GM12872 (cell line): Measurements from ENCODE around the gene NKTR.

Experiments
- TF ChIP-seq, protein P1 (sequence below): IDR thresholded peaks from 3 replicates; pipeline ENCODE4 v1.5.1; 2011; ENCODE audit warnings: low read depth, mild to moderate bottlenecking, low read length, moderate library complexity; ENCODE audit not compliant: insufficient read depth

The NKTR gene

DNA sequence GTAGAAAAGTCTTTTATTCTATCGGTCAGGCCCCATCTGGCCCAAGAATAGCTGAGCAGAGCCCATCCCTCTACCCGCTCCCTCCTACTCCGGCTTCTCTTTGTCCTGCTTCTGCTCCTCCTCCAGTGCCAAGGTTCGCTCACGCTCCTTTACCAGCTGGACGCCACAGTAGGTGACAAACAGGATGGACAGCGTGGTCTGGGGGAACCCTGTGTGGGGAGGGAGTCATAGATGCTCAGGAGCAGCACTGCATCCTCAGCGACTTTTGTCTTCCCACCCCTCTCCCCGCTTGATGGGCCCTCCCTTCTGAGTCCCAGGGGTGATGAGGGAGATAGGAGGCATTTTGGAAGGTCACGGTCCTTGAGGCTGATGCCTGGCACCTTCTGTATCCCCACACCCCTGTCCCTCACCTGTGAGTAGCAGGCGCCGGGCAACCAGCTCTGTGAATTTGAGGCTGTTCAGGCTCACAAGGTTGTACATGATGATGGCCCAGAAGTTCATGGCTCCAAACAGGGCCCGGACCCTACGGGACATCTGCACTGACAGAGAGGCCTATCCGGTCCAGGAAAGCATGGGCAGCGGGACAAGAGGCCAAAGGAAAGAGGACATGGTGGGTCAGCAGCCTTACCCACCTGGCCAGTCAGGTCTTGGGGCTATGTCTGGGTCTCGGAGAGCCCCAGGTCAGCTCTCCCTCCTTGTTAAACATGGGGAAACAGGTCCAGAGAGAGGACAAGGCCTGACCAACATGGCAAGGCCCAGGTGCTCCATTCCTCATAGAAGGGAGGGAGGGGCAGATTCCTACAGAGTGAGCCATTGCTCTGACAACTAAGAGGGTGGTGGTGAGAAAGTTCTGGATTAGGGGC, 92.4 kb downstream of the NKTR start:
- TF ChIP-seq, protein P1, sequence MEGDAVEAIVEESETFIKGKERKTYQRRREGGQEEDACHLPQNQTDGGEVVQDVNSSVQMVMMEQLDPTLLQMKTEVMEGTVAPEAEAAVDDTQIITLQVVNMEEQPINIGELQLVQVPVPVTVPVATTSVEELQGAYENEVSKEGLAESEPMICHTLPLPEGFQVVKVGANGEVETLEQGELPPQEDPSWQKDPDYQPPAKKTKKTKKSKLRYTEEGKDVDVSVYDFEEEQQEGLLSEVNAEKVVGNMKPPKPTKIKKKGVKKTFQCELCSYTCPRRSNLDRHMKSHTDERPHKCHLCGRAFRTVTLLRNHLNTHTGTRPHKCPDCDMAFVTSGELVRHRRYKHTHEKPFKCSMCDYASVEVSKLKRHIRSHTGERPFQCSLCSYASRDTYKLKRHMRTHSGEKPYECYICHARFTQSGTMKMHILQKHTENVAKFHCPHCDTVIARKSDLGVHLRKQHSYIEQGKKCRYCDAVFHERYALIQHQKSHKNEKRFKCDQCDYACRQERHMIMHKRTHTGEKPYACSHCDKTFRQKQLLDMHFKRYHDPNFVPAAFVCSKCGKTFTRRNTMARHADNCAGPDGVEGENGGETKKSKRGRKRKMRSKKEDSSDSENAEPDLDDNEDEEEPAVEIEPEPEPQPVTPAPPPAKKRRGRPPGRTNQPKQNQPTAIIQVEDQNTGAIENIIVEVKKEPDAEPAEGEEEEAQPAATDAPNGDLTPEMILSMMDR: no peak

DNA sequence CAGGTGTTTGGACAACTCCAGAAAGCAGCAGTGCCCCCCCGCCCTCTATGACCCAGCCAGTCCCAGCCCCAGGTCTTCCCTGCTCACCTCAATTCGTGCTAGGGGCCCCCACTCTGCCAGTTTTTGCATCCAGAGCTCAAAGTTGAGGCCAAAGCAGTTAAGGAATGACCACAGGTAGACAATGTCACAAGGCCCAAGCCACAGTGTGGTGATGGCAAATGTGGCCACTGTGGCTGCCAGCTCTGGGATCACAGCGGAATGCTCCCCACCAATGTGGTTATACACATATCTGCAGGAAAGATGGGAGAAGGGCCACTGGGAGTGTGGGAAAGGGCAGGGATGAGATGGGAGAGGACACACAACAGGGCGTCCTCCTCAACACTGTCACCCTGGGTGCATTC, 93.0 kb downstream of the NKTR start:
- TF ChIP-seq, protein P1: no peak

DNA sequence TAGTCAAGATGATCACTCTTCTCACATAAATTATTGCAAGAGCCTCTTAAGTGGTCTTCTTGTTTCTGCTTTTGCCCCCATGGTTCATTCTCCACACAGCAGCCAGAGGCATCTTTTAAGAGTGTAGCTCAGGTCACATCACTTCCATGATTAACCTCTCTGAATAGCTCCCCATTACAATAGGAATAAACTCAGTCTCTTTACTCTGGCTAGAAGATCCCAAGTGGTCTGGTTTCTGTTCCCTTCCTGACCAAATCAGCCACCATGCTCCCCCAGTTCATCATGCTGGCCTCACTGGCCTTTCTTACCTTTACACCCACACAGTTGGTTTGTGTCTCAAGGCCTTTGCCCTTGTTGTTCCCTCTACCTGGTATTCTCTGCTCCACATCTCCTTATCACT, 93.9 kb downstream of the NKTR start:
- TF ChIP-seq, protein P1: no peak

DNA sequence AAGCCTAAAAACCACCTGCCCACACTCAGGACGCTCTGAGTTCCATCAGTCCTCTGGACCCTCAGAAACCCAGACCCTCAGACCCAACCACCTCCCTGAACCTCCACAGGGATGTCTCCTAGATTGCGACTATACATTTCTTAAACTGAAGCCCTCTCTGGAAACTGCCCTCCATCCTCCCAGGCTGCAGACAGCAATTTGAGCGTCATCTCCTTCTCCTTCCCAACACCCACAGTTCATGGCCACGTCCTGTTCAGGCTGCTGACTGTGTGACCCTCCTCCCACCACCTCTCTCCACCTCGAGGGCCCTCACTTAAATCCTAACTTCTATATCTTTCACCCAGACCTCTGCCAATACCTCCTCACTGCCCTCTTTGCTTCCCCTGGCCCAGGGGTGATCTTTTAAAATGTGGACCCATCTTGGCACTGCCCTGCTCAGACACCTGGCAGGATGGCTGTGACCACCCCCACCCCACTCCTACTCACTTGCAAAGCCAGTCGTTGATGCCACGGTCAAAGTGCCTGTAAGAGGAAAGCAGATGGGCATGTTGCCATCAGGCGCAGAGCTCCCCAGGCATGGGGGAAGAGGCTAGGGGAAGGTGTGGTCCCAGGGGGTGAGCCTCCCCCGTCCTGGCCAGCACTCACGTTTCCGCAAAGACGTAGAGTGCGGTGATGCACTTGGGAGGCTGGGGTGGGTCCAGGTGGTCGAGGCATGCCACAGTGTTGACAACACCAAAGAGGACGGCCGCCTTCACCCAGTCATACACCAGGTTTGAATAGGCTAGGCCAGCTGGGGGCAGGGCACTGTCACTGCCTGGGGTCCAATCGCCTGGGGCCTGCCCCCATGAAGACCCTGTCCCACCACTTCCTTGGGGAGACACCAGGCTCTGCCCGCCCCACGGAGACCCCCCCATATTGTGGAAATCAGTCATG, 96.1 kb downstream of the NKTR start:
- TF ChIP-seq, protein P1: no peak

DNA sequence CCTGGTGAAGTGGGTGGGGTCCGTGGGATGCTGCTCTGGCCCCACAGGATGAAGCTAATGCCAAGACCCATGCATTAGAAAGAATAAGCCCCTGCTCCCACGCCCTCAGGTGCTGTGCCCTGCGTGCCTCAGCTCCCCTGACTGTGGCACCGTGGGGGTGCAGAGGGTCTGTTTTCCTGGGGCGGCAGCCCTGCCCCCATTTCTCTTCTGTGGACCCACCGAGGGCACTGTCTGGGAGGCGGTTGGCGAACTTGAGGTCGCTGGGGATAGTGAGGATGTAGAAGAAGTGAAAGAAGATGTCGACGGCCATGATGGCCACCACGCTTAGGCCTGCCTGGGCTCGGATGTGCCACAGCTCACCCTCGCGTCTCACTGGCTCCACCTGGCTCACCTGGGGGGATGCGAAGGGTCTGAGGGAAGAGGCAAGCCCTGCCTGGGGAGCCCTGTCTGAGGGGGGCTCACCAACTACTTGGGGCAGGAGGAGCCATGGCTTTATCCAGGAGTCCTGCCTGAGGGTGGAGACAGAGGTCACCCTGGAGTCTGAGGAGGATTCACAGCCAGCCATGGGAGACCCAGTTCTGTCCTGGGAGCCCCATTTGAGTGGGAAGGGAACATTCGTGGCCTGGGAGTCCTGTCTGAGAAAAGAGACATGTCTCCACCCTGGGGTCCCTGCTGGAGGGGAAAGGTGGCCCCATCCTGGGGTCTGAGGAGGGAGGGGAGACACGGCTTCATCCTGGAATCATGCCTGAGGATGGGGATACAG, 97.0 kb downstream of the NKTR start:
- TF ChIP-seq, protein P1: no peak
